ENCODE data around the gene AEBP2.
"Not testable (repeated sequence)": the region's sequence is repeated elsewhere in the genome, so short reads cannot be mapped to it uniquely, and the experiment has no call there.

AEBP2 gene

GRCh38 chr12:19421503-19422282 is 17.6 kb upstream of the AEBP2 start:
- no peak for DNase-seq (ENCODE audit: low spot score)

GRCh38 chr12:19423166-19423930 is 15.9 kb upstream of the AEBP2 start:
- DNase-seq (ENCODE audit: low spot score): no peak

GRCh38 chr12:19428246-19428645 is 11.0 kb upstream of the AEBP2 start:
- peak; percentile 19 for DNase-seq (ENCODE audit: low spot score)

- not testable (repeated sequence) for DNase-seq (ENCODE audit: low spot score)
These were observed 9.8 kb upstream of the AEBP2 start for GRCh38 chr12:19429491-19429890.

GRCh38 chr12:19430988-19431387 is 8.3 kb upstream of the AEBP2 start:
- no peak for DNase-seq (ENCODE audit: low spot score)

- peak; percentile 62 for DNase-seq (ENCODE audit: low spot score)
These were observed 7.6 kb upstream of the AEBP2 start for GRCh38 chr12:19431407-19432308.

GRCh38 chr12:19432309-19433170 is 6.8 kb upstream of the AEBP2 start:
- DNase-seq (ENCODE audit: low spot score): no peak

- no peak for DNase-seq (ENCODE audit: low spot score)
These were observed 4.8 kb upstream of the AEBP2 start for GRCh38 chr12:19434538-19434937.

GRCh38 chr12:19435831-19436497 is 3.3 kb upstream of the AEBP2 start:
- no peak for DNase-seq (ENCODE audit: low spot score)

- DNase-seq (ENCODE audit: low spot score): no peak
These were observed 2.4 kb upstream of the AEBP2 start for GRCh38 chr12:19436931-19437330.

GRCh38 chr12:19437996-19438395 is 1.3 kb upstream of the AEBP2 start:
- DNase-seq (ENCODE audit: low spot score): no peak

- peak; percentile 72 for DNase-seq (ENCODE audit: low spot score)
These were observed 947 bp downstream of the AEBP2 start for GRCh38 chr12:19440019-19440858.

GRCh38 chr12:19440916-19441315 is 1.6 kb downstream of the AEBP2 start:
- no peak for DNase-seq (ENCODE audit: low spot score)

- no peak for DNase-seq (ENCODE audit: low spot score)
These were observed 4.3 kb downstream of the AEBP2 start for GRCh38 chr12:19443585-19443984.

GRCh38 chr12:19444097-19444496 is 4.8 kb downstream of the AEBP2 start:
- no peak for DNase-seq (ENCODE audit: low spot score)

- DNase-seq (ENCODE audit: low spot score): no peak
These were observed 8.1 kb downstream of the AEBP2 start for GRCh38 chr12:19447386-19447785.

GRCh38 chr12:19449814-19450213 is 10.5 kb downstream of the AEBP2 start:
- DNase-seq (ENCODE audit: low spot score): no peak

- DNase-seq (ENCODE audit: low spot score): no peak
These were observed 11.1 kb downstream of the AEBP2 start for GRCh38 chr12:19450362-19450761.

- no peak for DNase-seq (ENCODE audit: low spot score)
These were observed 11.9 kb downstream of the AEBP2 start for GRCh38 chr12:19451196-19451595.

- no peak for DNase-seq (ENCODE audit: low spot score)
These were observed 14.7 kb downstream of the AEBP2 start for GRCh38 chr12:19453961-19454360.
